Activated naive CD4-positive, alpha-beta T cell (primary cell): ENCODE results near the gene WAC.
"Not testable (repeated sequence)": the region's sequence is repeated elsewhere in the genome, so short reads cannot be mapped to it uniquely, and the experiment has no call there.

Experiments used
- DNase-seq, 4 experiments: peaks; one replicate each; lab custom pipeline; 2025; lab: John Stamatoyannopoulos, UW

The WAC gene, protein sequence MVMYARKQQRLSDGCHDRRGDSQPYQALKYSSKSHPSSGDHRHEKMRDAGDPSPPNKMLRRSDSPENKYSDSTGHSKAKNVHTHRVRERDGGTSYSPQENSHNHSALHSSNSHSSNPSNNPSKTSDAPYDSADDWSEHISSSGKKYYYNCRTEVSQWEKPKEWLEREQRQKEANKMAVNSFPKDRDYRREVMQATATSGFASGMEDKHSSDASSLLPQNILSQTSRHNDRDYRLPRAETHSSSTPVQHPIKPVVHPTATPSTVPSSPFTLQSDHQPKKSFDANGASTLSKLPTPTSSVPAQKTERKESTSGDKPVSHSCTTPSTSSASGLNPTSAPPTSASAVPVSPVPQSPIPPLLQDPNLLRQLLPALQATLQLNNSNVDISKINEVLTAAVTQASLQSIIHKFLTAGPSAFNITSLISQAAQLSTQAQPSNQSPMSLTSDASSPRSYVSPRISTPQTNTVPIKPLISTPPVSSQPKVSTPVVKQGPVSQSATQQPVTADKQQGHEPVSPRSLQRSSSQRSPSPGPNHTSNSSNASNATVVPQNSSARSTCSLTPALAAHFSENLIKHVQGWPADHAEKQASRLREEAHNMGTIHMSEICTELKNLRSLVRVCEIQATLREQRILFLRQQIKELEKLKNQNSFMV

DNA sequence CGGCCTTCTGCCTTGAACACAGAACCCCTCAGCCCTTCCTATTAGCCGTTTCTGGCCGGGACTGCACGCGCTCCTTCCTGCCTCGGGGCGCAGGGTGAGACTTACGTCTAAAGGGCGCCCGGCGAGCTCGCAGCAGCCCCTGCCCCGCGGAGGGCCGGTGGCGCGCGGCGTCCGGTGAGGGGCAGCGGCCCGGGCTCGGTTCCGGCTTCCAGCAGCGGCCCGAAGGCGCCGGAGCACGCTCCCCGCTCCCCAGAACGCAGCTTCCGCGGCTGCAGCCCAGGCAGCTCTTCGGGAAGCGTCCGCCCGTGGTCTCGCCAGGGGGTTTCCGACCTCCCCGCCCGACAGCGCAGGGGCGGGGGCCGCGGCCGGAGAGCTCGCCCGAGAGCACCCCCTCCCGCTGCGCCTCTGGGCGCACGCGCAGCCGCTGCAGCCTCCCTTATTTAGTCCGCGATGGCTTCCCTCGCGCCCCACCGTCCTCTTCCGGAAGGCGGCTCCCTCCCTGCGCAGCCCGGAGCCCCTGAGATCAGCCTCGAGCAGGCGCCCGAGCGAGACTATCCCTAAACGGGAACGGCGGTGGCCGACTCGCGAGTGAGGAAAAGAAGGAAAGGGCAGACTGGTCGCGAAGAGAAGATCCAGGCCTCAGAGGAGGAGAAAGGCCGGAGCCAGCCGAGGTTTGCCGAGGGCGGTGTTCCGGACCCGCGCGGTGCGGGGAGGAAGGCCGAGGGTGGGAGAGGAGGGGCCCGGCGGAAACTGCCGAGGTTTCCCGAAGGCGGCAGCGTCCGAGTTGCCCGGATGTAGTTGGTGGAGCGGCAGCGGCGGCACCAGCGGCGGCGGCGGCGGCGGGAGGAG lies at the start of gene WAC:
TSS of gene WAC (plus strand) at position 782 of the 849 bp plus-strand sequence. CDS start 462 bp downstream, outside the sequence.
- peak; percentile 90 to 98 (median 94) for DNase-seq

DNA sequence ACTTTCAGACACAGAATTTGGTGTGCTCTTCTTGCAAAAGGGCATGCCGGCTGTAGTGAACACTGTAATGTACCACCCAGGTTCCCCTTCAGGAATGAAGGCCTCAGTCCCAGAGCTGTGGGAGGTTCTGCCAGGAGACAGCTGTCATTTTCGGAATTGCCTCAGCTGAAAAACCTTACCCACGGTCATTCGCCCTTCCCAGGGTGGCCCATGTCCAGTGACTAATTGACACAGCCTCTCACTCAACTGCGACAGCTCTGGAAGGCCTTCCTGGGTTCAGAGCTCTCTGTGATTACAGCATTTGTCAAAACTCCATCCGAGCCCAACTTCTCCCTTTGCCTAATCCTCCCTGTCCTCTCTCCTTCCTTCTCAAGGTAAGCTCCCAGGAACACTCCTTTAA lies 43.7 kb upstream of the WAC start:
- DNase-seq = no peak

DNA sequence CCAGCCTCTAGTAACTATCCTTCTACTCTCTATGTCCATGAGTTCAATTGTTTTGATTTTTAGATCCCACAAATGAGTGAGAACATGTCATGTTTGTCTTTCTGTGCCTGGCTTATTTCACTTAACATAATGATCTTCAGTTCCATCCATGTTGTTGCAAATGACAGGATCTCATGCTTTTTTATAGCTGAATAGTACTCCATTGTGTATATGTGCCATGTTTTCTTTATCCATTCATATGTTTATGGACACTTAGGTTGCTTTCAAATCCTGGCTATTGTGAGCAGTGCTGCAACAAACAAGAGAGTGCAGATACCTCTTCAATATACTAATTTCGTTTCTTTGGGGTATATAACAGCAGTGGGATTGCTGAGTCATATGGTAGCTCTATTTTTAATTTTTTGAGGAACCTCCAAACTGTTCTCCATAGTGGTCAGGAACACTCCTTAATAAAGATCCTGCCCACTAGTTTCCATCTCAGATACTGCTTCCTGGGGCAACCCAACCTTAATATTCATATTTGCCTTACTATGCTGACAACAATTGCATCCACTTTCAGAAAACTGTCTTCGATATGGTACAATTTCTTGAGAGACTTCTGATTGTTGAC lies 42.6 kb upstream of the WAC start:
- DNase-seq = not testable (repeated sequence)

DNA sequence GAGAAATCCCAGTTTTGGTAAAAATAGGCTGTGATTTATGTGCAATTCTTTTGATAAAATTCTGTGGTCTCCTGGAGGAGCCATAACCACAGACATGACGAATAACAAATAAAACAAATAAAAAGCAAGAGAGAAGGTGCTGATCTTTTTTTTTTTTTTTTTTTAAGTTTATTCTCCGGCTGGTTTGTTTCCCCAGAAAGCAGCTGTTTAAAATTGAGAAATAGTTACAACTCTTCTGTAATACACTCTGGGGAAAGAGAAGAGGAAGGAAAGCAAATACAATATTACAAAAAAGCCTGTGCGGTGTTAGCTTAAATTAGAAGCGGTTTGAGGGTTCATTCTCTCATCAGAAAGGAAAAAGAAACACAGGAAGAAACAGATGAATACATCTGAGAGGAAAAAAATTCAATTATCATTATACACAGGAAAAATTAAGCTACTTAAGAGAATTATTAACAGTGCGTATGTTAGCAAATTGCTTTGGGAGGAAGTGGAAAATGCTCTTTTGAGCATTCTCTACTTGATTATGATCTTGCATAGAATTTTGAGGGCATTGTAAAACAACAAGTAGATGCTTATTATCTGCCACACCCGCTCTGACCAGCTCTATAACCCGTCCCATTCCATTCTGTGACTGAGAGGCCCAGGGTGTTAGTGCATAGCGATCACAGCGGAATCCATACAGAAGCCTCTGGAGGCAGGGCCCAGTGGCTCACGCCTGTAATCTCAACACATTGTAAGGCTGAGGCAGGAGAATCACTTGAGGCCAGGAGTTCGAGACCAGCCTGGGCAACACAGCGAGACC lies 40.6 kb upstream of the WAC start:
- DNase-seq = no peak

DNA sequence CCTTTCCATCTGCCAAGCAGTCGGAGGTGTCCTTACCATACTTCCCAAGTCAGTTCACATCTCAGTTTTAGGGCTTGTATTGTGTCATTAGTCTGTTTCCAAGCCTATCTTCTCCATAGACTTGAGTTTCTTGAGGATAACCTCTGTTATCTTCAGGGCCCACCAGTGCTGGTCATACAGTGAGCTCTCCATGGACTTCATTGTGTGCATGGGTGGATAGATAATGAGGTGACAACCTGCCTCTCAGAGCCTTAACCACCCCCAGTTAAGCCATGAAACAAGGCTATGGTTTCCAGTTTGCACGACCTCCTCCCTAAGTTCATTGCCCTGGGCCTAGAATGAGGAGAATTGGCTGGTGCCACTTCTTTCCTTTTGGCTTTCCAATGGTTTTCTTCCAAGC lies 38.5 kb upstream of the WAC start:
- DNase-seq = no peak

DNA sequence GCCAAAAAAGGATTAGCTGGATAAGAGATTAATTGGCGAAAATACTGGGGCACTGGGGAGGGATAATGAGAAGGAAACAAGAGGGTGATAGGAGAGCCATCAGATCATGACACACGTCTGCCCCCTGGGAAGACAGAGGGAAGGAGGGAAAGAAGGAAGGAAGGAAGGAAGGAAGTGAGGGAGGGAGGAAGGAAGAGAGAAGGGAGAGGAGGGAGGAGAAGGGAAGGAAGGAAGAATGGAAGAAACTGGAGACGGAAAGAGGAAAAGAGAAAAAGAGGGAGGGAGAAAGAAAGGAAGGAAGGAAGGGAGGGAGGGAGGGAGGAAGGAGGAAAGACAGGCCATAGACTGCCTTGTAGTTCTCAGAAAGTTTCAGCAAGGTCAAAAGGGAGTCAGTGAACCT lies 37.8 kb upstream of the WAC start:
- no peak for DNase-seq

DNA sequence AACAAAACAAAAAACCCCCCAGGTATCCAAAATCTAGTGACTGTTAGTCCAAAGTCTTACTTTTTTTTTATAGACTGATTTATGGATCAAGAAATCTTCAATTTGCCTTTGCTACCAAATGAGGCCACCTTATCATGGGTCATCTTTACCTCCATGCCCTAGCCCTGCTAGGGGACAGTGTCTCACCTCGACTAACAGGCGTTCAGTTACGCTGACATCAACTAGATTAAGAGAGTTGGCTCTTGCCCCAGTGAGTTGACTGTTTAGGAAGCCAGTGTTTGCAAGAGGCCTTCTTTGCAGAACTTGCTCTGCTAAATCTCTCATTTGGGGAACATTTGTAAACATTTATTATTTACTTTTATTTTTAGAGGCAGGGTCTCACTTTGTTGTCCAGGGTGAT lies 36.9 kb upstream of the WAC start:
- DNase-seq = no peak

DNA sequence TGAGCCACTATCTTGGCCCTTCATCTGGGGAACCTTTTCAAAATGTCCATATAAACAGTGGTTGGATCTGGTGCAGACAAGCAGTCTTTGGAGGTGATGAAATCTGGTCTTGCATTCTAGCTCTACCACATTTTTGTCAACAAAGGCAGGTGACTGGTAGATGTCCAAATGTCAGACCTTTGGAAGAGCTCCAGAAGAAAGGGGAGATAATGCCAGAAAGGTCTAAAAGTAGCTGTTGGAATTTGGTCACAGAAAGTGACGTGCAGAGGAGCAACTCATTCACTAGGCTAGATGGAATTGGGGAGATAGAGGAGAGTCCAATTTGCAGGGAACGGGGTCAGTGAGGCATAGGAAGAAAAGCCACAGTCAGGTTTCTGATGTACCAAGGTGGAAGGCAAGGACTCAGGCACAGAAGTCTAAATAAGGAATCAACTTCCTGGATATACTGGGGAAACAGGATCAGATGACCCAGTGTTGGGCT lies 36.4 kb upstream of the WAC start:
- DNase-seq = no peak

DNA sequence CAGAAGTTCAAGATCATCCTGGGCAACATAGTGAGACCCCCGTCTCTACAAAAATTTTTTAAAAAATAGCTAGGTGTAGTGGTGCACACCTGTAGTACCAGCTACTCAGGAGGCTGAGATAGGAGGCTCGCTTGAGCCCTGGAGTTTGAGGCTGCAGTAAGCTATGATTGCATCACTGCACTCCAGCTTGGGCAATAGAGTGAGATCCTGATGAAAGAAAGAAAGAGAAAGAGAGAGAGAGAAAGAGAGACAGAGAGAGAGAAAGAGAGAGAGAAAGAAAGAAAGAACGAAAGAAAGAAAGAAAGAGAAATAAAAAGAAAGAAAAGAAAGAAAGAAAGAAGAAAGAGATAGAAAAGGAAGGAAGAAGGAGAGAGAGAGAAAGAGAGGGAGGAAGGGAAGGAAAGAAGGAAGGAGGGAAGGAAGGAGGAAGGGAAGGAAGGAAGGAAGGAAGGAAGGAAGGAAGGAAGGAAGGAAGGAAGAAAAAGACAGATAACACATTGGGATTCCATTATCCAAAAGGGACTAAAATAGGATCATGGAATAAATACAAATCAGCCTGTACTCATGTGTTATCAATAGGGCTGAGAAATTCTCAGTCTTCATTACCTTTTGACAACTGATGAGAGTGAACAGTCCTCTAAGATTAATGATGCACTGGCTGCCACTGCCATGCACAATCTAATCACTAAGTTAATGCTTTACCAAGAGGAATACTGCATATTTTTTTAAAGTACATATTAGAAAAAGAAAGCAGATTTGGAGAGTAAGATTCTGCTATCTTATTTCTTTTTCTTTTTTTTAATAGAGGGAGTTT lies 35.4 kb upstream of the WAC start:
- DNase-seq = no peak

DNA sequence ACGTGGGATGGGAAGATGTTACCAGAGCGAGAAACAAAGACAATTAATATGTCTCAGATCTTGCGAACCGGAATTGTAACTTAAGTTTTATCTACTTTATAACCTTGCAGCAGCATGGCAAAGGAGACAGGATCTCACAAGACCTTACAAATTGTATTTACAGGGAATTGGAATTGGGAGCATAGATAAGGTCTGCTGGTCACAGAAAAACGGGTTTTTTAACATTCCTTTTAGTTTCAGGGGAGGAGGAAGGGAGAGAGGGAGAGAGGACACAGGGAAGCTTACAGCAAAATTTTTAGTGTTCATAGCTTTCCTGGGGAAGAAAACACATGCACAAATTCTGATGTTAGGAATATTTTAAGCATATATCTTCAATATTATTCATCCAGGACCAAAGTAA lies 32.7 kb upstream of the WAC start:
- DNase-seq = not testable (repeated sequence)

DNA sequence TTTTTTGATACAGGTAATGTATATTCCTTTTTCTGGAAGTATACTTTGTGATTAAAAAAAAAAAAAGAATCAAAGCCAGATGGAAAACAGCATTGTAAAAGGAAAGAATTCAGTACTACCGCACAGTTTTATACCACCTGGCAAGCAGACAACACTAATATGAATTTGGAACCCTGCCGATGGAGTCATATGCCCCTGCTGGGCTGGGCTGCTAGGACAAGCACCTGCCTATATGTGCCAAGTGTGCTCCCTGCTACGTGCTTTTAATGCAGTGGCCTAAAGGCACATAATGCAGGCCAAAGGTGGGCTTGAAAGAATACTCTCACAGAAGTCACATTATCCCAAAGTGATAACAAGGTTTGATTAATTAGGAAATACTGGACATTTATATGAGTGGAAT lies 29.8 kb upstream of the WAC start:
- DNase-seq = no peak

DNA sequence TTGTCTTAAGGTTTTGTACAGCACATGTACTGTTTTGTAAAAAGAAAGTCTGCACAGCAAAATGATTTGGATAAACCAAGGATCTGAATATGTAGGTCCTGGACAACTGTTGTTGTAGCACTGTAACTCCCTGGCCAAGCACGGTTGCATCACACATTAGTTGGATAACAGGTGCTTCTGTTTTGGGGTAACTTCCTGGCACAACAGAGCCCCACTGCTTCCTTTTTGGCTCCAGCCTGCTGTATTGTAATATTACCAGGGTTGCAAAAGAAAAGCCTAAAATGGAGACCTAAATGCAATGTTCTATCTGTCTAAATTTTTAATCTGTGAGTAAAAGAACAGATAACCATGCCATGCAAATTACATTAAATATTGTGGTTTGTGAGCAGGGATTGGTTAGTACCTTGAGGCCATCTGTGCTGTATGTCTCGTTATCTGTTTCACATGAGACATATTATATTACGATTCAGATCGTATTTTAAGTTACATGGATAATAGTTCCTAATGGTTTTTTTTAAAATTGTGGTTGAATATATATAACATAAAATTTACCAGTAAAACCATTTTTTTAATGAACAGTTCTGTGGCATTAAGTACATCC lies 27.5 kb upstream of the WAC start:
- no peak for DNase-seq

DNA sequence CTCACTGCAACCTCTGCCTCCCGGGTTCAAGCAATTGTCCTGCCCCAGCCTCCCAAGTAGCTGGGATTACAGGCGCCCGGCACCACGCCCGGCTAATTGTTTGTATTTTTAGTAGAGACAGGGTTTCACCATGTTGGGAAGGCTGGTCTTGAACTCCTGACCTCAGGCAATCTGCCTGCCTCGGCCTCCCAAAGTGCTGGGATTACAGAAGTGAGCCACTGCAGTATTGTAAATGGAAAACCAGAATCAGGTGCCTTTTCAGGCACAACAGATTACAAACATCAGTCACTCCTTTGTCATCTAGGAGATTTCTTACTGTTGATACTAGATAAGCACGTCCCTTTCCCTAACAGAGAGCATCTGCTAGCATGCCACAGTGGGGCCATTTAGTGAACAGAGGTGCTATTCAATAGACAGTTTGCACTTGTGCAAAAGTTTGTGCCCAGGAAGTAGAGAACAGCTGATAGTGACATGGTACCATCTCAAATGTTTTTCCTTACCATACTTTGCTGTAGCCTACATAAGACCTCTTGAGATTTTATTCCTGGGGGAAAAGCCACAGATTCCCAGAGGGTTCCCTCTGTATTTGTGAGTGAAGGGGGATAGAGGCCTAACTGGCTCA lies 24.5 kb upstream of the WAC start:
- no peak for DNase-seq

DNA sequence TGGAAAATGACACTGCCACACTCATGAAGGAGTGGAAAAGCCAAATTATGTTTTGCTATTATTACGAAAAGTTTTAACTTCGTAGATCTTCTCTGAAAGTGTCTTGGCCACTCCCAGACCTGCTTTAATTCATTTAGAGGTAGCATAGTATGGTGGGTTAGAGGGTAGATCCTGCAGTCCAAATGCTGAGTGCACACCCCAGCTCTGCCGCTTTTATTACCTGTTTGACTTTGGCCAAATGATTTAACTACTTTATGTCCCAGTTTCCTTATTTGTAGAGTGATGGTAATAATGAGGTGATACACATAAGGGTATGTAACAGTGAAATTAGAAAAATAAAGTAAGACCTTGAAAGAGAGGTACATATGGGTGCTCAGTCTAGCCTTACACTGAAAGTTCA lies 23.6 kb upstream of the WAC start:
- DNase-seq = no peak

DNA sequence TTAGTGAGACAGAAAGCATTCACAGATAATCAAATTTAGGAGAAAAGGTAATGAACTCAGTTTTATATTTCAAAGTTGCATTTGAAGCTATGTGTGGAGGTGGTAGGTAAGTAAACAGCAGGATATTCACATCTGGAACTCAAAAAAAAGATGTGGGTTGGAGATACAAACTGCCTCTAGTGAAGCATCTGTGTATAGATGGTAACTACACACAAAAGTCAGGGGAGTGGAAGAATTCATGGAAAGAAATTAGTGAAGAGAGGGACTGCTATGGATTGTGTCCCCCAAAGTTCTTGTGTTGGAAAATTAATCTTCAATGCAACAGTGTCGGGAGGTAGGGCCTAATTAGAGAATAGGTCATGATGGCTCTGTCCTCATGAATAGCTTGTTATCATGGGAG lies 18.3 kb upstream of the WAC start:
- no peak for DNase-seq

DNA sequence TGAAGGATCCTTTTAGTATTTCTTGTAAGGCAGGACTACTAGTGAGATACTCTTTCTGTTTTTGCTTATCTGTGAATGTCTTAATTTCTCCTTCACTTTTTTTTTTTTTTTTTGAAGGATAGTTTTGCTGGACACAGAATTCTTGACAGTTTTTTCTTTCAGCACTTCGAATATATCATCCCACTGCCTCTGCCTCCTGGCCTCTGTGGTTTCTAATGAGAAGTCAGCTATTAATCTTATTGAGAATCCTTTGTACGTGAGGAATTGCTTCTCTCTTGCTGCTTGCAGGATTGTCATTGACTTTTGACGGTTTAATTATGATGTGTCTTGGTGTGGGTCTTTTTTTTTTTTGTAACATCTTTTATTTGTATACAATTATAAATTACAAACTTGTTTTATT lies 12.6 kb upstream of the WAC start:
- no peak for DNase-seq

DNA sequence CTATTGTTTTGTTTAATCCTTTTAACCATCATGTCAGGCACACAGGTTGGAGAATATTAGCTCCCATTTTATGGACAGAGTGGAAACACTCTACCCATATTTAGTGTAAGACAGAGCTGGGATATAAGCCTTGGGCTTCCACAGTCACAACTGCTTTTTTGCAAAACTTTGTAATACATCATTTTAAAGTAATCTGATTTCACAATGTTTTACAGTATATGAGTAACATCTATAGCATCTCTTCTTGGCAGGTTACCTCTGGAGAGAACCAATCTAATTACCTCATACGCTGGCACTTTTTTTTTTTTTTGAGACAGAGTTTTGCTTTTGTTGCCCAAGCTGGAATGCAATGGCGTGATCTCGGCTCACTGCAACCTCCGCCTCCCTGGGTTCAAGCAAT lies 12.1 kb upstream of the WAC start:
- DNase-seq = not testable (repeated sequence)

DNA sequence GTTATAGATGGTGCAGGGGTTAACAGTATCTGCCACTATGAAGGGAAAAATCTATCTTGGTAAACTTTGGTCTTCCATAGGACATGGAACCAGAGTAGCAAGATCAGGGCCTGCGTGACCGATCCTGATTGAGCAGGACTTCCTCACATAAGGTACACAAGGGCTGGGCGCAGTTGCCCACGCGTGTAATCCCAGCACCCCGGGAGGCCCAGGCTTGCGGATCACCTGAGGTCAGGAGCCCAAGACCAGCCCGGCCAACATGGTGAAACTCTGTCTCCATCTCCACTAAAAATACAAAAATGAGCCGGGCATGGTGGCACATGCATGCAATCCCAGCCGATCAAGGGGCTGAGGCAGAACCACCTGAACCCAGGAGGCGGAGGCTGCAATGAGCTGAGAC lies 11.0 kb upstream of the WAC start:
- not testable (repeated sequence) for DNase-seq

DNA sequence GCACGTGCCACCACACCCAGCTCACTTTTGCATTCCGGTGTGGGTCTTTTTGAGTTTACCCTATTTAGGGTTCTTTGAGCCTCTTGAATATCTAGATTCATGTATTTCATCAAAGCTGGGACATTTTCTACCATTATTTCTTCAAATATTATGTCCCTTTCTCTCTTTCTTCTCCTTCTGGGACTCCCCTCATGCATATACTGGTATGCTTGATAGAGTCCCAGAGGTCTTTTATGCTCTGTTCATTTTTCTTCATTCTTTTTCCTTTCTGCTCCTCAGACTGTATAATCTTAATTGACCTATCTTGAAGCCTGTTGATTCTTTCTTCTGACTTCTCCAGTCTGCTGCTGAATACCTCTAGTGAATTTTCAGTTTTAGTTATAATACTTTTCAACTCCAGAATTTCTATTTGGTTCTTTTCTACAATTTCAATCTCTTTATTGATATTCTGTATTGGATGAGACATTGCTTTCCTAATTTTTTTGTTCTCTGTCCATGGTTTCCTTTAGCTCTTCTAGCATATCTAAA lies 9.1 kb upstream of the WAC start:
- DNase-seq = no peak
